Measurements from ENCODE around the gene SCYGR6. TPM values are rescaled to one million over a fixed set of nuclear protein-coding genes. Genes with fewer than 3 reads are reported as not detected.

SCYGR6 gene
- total and polyA plus RNA-seq, 2 of the 8 experiments (the other 6 are each of a cell fraction or from before 2014, with no cell fraction given), result not detected

- peaks cover 0 to 3% (median under 1%) of the 10 kb centered on the region in 4 experiments; a peak in 1 of 7 replicates for H3K4me1 ChIP-seq (replicated peaks in 1 of 4; ENCODE audit: control insufficient read depth in 3 of 4, insufficient read depth in 4 of 4, low read length in 3 of 4)
- H3K9ac ChIP-seq (replicated peaks in 1 of 4; ENCODE audit: extremely low read depth in 1 of 4, low read depth in 3 of 4, low read length in 3 of 4), result no peak overlapping the region
- no peak overlapping the region for H2BK12ac ChIP-seq (ENCODE audit: low read depth, low read length)
- no peak for DNase-seq (ENCODE audit: low read depth in 1 of 2, low spot score in 2 of 2)
- no peak overlapping the region for H3K23ac ChIP-seq (ENCODE audit: insufficient read length)
- H3K18ac ChIP-seq (ENCODE audit: extremely low read depth, low read length), result no peak overlapping the region
- H3K23me2 ChIP-seq (ENCODE audit: low read depth, low read length), result no peaks in the 10 kb centered on the region
- H4K8ac ChIP-seq (ENCODE audit: extremely low read depth, insufficient read depth, low read length), result no peak overlapping the region; the same call in 1 of the 2 replicates
- CTCF ChIA-PET (ENCODE audit: partially characterized antibody), result interaction anchor here (0.6 to 2.8 kb wide), 15 partner anchors 8 to 151 kb away, joined by 3 to 24 read pairs (median 4); no protein-coding TSS in a partner anchor
- no peak overlapping the region for H3K4me2 ChIP-seq (ENCODE audit: insufficient read depth in 1 of 2, low read depth in 2 of 2, low read length in 2 of 2)
- POLR2A ChIA-PET (ENCODE audit: partially characterized antibody), result no interaction called here
- no peak overlapping the region for H4K5ac ChIP-seq (ENCODE audit: insufficient read length, low read depth, low read length)
- H2AFZ ChIP-seq (ENCODE audit: low read length), result no peak overlapping the region
- WGBS, 2 experiments (ENCODE audit: extremely low coverage in 1 of 2, insufficient coverage in 1 of 2, insufficient read length in 1 of 2, insufficient replicate concordance in 2 of 2, low coverage in 1 of 2, low lambda C conversion rate in 2 of 2, missing lambda C conversion rate in 1 of 2), result 86% methylated on average over 14 of the region's 14 CpGs; no CpG with 5 or more reads in 1 of the 2 experiments
- peaks cover 0 to 1% of the 10 kb centered on the region in 2 experiments for H4K20me1 ChIP-seq (replicated peaks in 1 of 2; ENCODE audit: control insufficient read depth in 1 of 2, insufficient read depth in 2 of 2, low read length in 2 of 2)
- no peaks in the 10 kb centered on the region for H3K27me3 ChIP-seq (replicated peaks in 1 of 4; ENCODE audit: control insufficient read depth in 3 of 4, extremely low read depth in 1 of 4, insufficient read depth in 3 of 4, low read length in 3 of 4)
- H2BK20ac ChIP-seq (ENCODE audit: low read length), result no peak overlapping the region
- H4K91ac ChIP-seq (replicated peaks; ENCODE audit: insufficient read length, low read length), result no peak overlapping the region
- no peak overlapping the region for H3K4me3 ChIP-seq (ENCODE audit: extremely low read depth in 1 of 4, insufficient read depth in 2 of 4, low read depth in 3 of 4, low read length in 4 of 4)
- no peak overlapping the region for H2BK15ac ChIP-seq (ENCODE audit: low read length)
- no peak overlapping the region for H3K27ac ChIP-seq (ENCODE audit: low read depth, low read length)
- FAIRE-seq, result no peak
- no peak overlapping the region for H2BK5ac ChIP-seq (ENCODE audit: low read depth, low read length)
- H3K79me1 ChIP-seq (ENCODE audit: low read depth, low read length), result no peaks in the 10 kb centered on the region
- no peak overlapping the region for H2BK120ac ChIP-seq (replicated peaks; ENCODE audit: low read depth, low read length)
- H3K9me3 ChIP-seq (ENCODE audit: insufficient read depth in 2 of 2, low read depth in 1 of 2, low read length in 1 of 2), result no peaks in the 10 kb centered on the region
- no peak for TF ChIP-seq SIRT6 (IDR thresholded peaks at IDR 0.05; ENCODE audit: low read length)
- TF ChIP-seq EGR1 (IDR thresholded peaks at IDR 0.05; ENCODE audit: borderline replicate concordance, low read depth, low read length), result no peak
- no peak for TF ChIP-seq PHF8 (conservative IDR thresholded peaks at IDR 0.05; ENCODE audit: low read depth, low read length)
- no peak for TF ChIP-seq BRCA1 (IDR thresholded peaks at IDR 0.05; ENCODE audit: low read depth, low read length)
- no peak for TF ChIP-seq BACH1 (IDR thresholded peaks at IDR 0.05; ENCODE audit: low read length)
- TF ChIP-seq CBX8 (IDR thresholded peaks at IDR 0.05; ENCODE audit: borderline replicate concordance, low read depth, low read length), result no peak
- TF ChIP-seq ATF2 (IDR thresholded peaks at IDR 0.05; ENCODE audit: low read length), result no peak
- no peak for TF ChIP-seq CTBP2 (IDR thresholded peaks at IDR 0.05; ENCODE audit: borderline replicate concordance, insufficient read depth, insufficient read length, low read length)
- no peak for TF ChIP-seq HDAC2 (IDR thresholded peaks at IDR 0.05; ENCODE audit: borderline replicate concordance in 1 of 2, low read depth in 2 of 2, low read length in 2 of 2)
- TF ChIP-seq CREB1 (IDR thresholded peaks at IDR 0.05), result no peak
- TF ChIP-seq RFX5 (IDR thresholded peaks at IDR 0.05; ENCODE audit: borderline replicate concordance, low read depth, low read length), result no peak
- no peak for TF ChIP-seq ASH2L (IDR thresholded peaks at IDR 0.05; ENCODE audit: low read length)
- H3K4ac ChIP-seq (replicated peaks; ENCODE audit: insufficient read length, low read depth, low read length), result no peak overlapping the region
- no peak overlapping the region for H3K56ac ChIP-seq (replicated peaks; ENCODE audit: insufficient read length, low read depth, low read length)
- no peak overlapping the region for H3K14ac ChIP-seq (ENCODE audit: insufficient read length)
- H3K36me3 ChIP-seq (ENCODE audit: control insufficient read depth in 2 of 4, insufficient read depth in 4 of 4, low read length in 3 of 4), result no peaks in the 10 kb centered on the region
- H2AK5ac ChIP-seq (ENCODE audit: low read depth, low read length), result no peak overlapping the region
- H3K79me2 ChIP-seq (ENCODE audit: control insufficient read depth in 1 of 2, insufficient read depth in 2 of 2, low read length in 2 of 2), result no peaks in the 10 kb centered on the region
Observed at GRCh38 chr2:227739351-227739750, 14.8 kb upstream of the SCYGR6 start.

Measured in H1 (cell line).